Neuronal stem cell (in vitro differentiated cells): Measurements from ENCODE around the gene PTPN7.

Source experiments
- DNase-seq: peaks from one replicate; pipeline ENCODE4 v3.0.0-alpha.2; 2013; ENCODE audit warnings: low spot score
- H2AFZ ChIP-seq: one replicate; pipeline ENCODE4 v1.6.1; 2013; ENCODE audit warnings: mild to moderate bottlenecking, low read length, inconsistent platforms
- H2AK5ac ChIP-seq: 2 replicates; pipeline ENCODE4 v1.6.1; 2013; ENCODE audit warnings: low read depth, mild to moderate bottlenecking, inconsistent platforms, low read length, moderate library complexity, mixed read lengths
- H2BK120ac ChIP-seq: 2 replicates; pipeline ENCODE4 v1.6.1; 2013; ENCODE audit warnings: low read depth, mild to moderate bottlenecking, inconsistent platforms, low read length, moderate library complexity, mixed read lengths
- H2BK12ac ChIP-seq: one replicate; pipeline ENCODE4 v1.6.1; 2013; ENCODE audit warnings: low read length, inconsistent platforms
- H2BK15ac ChIP-seq: 2 replicates; pipeline ENCODE4 v1.6.1; 2013; ENCODE audit warnings: mild to moderate bottlenecking, low read length, inconsistent platforms, mixed read lengths
- H2BK5ac ChIP-seq: one replicate; pipeline ENCODE4 v1.6.1; 2013; ENCODE audit warnings: inconsistent platforms, mild to moderate bottlenecking, low read length, moderate library complexity
- H3K14ac ChIP-seq: one replicate; pipeline ENCODE4 v1.6.1; 2013; ENCODE audit warnings: low read length, inconsistent platforms
- H3K18ac ChIP-seq: 2 replicates; pipeline ENCODE4 v1.6.1; 2013; ENCODE audit warnings: low read length, inconsistent platforms
- H3K23ac ChIP-seq: 2 replicates; pipeline ENCODE4 v1.6.1; 2013; ENCODE audit warnings: low read depth, mild to moderate bottlenecking, mixed read lengths, low read length, inconsistent platforms; ENCODE audit not compliant: poor library complexity
- H3K27ac ChIP-seq: replicated peaks from 3 replicates; pipeline ENCODE4 v1.5.1; 2013; ENCODE audit warnings: low read length, inconsistent platforms
- H3K27me3 ChIP-seq, 3 experiments: 2 replicates each; pipeline ENCODE4 v1.6.1; 2013; ENCODE audit warnings: low read length in 3 of 3, mild to moderate bottlenecking in 2 of 3, inconsistent platforms in 1 of 3, low read depth in 1 of 3, mixed read lengths in 1 of 3, moderate library complexity in 1 of 3; ENCODE audit not compliant: control insufficient read depth in 3 of 3, insufficient read depth in 3 of 3
- H3K36me3 ChIP-seq, 2 donors: replicated peaks in 1 of 2; 2 replicates each; pipeline ENCODE4 v1.6.1; 2013; ENCODE audit warnings: low read length in 2 of 2; ENCODE audit not compliant: control insufficient read depth in 2 of 2, insufficient read depth in 2 of 2
- H3K4ac ChIP-seq: 2 replicates; pipeline ENCODE4 v1.6.1; 2013; ENCODE audit warnings: inconsistent platforms, mild to moderate bottlenecking, low read length, moderate library complexity
- H3K4me1 ChIP-seq, 2 donors: 1 replicate in 1 of 2; 2 replicates in 1 of 2; pipeline ENCODE4 v1.6.1; 2013; ENCODE audit warnings: low read length in 2 of 2, low read depth in 1 of 2; ENCODE audit not compliant: control insufficient read depth in 2 of 2, insufficient read depth in 1 of 2
- H3K4me2 ChIP-seq: one replicate; pipeline ENCODE4 v1.6.1; 2013; ENCODE audit warnings: mild to moderate bottlenecking, low read length, inconsistent platforms; ENCODE audit not compliant: insufficient read depth, poor library complexity, severe bottlenecking
- H3K4me3 ChIP-seq, 2 donors: 2 replicates each; pipeline ENCODE4 v1.5.1; 2013; ENCODE audit warnings: low read length in 2 of 2, mild to moderate bottlenecking in 2 of 2, inconsistent platforms in 1 of 2, moderate library complexity in 1 of 2
- H3K79me1 ChIP-seq: one replicate; pipeline ENCODE4 v1.6.1; 2013; ENCODE audit warnings: low read depth, mild to moderate bottlenecking, inconsistent platforms, low read length, moderate library complexity
- H3K9ac ChIP-seq: one replicate; pipeline ENCODE4 v1.6.1; 2013; ENCODE audit warnings: mild to moderate bottlenecking, low read depth, low read length, inconsistent platforms; ENCODE audit not compliant: poor library complexity
- H3K9me3 ChIP-seq, 2 donors: replicated peaks in 1 of 2; 2 replicates each; pipeline versions ENCODE3 to v1.6.1; 2013; ENCODE audit warnings: low read length in 2 of 2, mild to moderate bottlenecking in 2 of 2, inconsistent platforms in 1 of 2, low read depth in 1 of 2, mixed read lengths in 1 of 2, moderate library complexity in 1 of 2; ENCODE audit not compliant: control insufficient read depth in 2 of 2, insufficient read depth in 1 of 2
- H4K8ac ChIP-seq: one replicate; pipeline ENCODE4 v1.6.1; 2013; ENCODE audit warnings: low read depth, mild to moderate bottlenecking, inconsistent platforms, low read length, moderate library complexity
- H4K91ac ChIP-seq: one replicate; pipeline ENCODE4 v1.6.1; 2013; ENCODE audit warnings: low read length, low read depth, mild to moderate bottlenecking, inconsistent platforms; ENCODE audit not compliant: poor library complexity
- WGBS, 2 donors: extraction: QIAGEN DNeasy Blood & Tissue Kit; methylation state at CpG; one replicate each; pipeline ENCODE4 v1.1.7; 2013; ENCODE audit warnings: missing lambda C conversion rate in 2 of 2, mixed read lengths in 1 of 2; ENCODE audit not compliant: insufficient read length in 2 of 2, insufficient replicate concordance in 1 of 2; ENCODE audit errors: extremely low coverage in 2 of 2; 5-methylcytosine and 5-hydroxymethylcytosine counted together

PTPN7 gene

GRCh38 chr1:202135221-202135721 is 25.1 kb downstream of the PTPN7 start:
- H2BK120ac ChIP-seq = no peak overlapping the region
- peak; percentile 71 for DNase-seq
- no CpG with 5 or more reads among the region's 15 CpGs for WGBS, 2 donors

GRCh38 chr1:202134645-202135172 is 25.7 kb downstream of the PTPN7 start:
- Histone ChIP-seq H3K23ac (no peak overlapping the region), H2BK120ac (no peak overlapping the region), H4K8ac (no peak overlapping the region), H2AK5ac (no peak overlapping the region), H3K27ac (no peak overlapping the region), H4K91ac (no peak overlapping the region), H3K27me3 (no peaks in the 10 kb centered on the region), H2BK5ac (peak overlapping the region; percentile 29), H3K18ac (no peak overlapping the region), H2AFZ (no peak overlapping the region), H2BK15ac (no peak overlapping the region), H3K79me1 (peaks cover 2% of the 10 kb centered on the region), H3K36me3 (peaks cover 18 to 52% of the 10 kb centered on the region in 2 donors), H3K4me1 (peaks cover 17 to 20% of the 10 kb centered on the region in 2 donors), H3K4me2 (no peak overlapping the region), H3K4me3 (no peak overlapping the region), H3K4ac (no peak overlapping the region), H2BK12ac (no peak overlapping the region), H3K9ac (no peak overlapping the region), H3K14ac (no peak overlapping the region), H3K9me3 (no peaks in the 10 kb centered on the region)
- no CpG with 5 or more reads among the region's 13 CpGs for WGBS, 2 donors
- no peak for DNase-seq

More at GRCh38 chr1:202135221-202135721, 25.1 kb downstream of the PTPN7 start:
- no peak overlapping the region for H3K9ac ChIP-seq
- peaks cover 11 to 16% of the 10 kb centered on the region in 2 donors for H3K4me1 ChIP-seq
- no peak overlapping the region for H2BK5ac ChIP-seq
- peak overlapping the region; percentile 7 for H3K4ac ChIP-seq
- no peak overlapping the region for H3K27ac ChIP-seq
- peaks cover 18 to 52% of the 10 kb centered on the region in 2 donors for H3K36me3 ChIP-seq
- no peaks in the 10 kb centered on the region for H3K27me3 ChIP-seq
- no peak overlapping the region for H3K4me3 ChIP-seq
- no peak overlapping the region for H2BK12ac ChIP-seq
- H4K8ac ChIP-seq = no peak overlapping the region
- peak overlapping the region; percentile 10 for H2AK5ac ChIP-seq
- no peak overlapping the region for H4K91ac ChIP-seq
- peaks cover 4% of the 10 kb centered on the region for H3K79me1 ChIP-seq
- no peak overlapping the region for H2AFZ ChIP-seq
- H2BK15ac ChIP-seq = no peak overlapping the region
- H3K4me2 ChIP-seq = no peak overlapping the region
- no peak overlapping the region for H3K23ac ChIP-seq
- H3K18ac ChIP-seq = no peak overlapping the region
- H3K14ac ChIP-seq = no peak overlapping the region
- H3K9me3 ChIP-seq = no peaks in the 10 kb centered on the region

- DNase-seq = no peak
- Histone ChIP-seq H3K4me1 (peaks cover 20 to 21% of the 10 kb centered on the region in 2 donors), H4K91ac (no peak overlapping the region), H3K18ac (no peak overlapping the region), H3K9me3 (no peaks in the 10 kb centered on the region), H2BK15ac (no peak overlapping the region), H3K9ac (no peak overlapping the region), H2AK5ac (no peak overlapping the region), H3K27me3 (no peaks in the 10 kb centered on the region), H3K4ac (no peak overlapping the region), H2BK5ac (no peak overlapping the region), H3K79me1 (peaks cover 2% of the 10 kb centered on the region), H3K23ac (no peak overlapping the region), H3K36me3 (peaks cover 18 to 52% of the 10 kb centered on the region in 2 donors), H3K27ac (no peak overlapping the region), H4K8ac (no peak overlapping the region), H3K4me3 (no peak overlapping the region), H2BK12ac (no peak overlapping the region), H3K14ac (no peak overlapping the region), H2BK120ac (no peak overlapping the region), H2AFZ (no peak overlapping the region), H3K4me2 (no peak overlapping the region)
- no CpG with 5 or more reads among the region's 5 CpGs for WGBS, 2 donors
Measured at GRCh38 chr1:202133989-202134388, 26.4 kb downstream of the PTPN7 start.

- Histone ChIP-seq H4K91ac (no peak overlapping the region), H3K14ac (no peak overlapping the region), H3K23ac (no peak overlapping the region), H3K4me2 (no peak overlapping the region), H3K27ac (no peak overlapping the region), H2AFZ (no peak overlapping the region), H3K79me1 (peaks cover 2% of the 10 kb centered on the region), H3K4ac (no peak overlapping the region), H3K9ac (no peak overlapping the region), H3K9me3 (no peaks in the 10 kb centered on the region), H3K36me3 (peaks cover 18 to 49% of the 10 kb centered on the region in 2 donors), H2BK12ac (no peak overlapping the region), H2AK5ac (no peak overlapping the region), H4K8ac (no peak overlapping the region), H2BK5ac (no peak overlapping the region), H3K4me3 (no peak overlapping the region), H2BK120ac (no peak overlapping the region), H3K4me1 (peaks cover 20 to 21% of the 10 kb centered on the region in 2 donors), H3K18ac (no peak overlapping the region), H2BK15ac (no peak overlapping the region), H3K27me3 (no peaks in the 10 kb centered on the region)
- DNase-seq = no peak
- no CpG with 5 or more reads among the region's 8 CpGs for WGBS, 2 donors
Measured at GRCh38 chr1:202133496-202133895, 26.9 kb downstream of the PTPN7 start.
